ENCODE results near the gene PRSS2. TPM values are rescaled to one million over a fixed set of nuclear protein-coding genes. Genes with fewer than 3 reads are reported as not detected.

The PRSS2 gene
- not detected in 2 replicates for total RNA-seq
- long read RNA-seq, result 0 reads

DNA sequence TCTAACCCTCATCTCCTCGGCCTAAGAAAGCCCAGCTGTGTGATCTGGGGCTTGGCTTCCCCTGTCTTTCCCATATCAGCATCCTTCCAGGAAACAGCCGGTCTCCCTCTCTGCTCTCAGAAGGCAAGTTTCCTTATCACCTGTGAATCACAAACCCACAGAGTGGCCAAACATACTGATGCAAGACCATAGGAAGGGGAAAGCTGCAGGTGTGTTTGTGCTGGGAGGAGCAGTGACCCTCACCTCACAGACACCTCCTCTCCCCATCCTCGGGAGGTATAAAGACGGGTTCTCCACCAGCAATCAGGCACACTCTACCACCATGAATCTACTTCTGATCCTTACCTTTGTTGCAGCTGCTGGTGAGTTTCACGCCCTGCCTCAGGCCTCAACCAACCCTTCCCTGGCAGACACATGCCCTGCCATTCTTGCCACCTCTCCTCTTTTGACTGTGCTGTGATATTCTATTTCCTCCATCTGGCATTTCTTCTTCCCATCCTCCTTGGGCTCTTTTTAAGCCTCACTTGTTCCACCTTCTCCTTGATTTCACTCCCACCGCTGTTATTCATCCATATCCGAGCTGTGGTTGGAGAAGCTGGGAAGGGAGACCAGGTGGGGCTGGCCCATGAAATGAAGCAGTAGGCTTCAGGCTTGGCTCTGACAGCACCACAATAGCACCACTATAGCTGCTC lies at the start of gene PRSS2:
PRSS2 (plus strand) TSS at position 310 of the 692 bp plus-strand sequence; CDS start at position 323, 13 bp downstream.
- Mint-ChIP-seq H3K9me3 (peaks cover 2% of the 10 kb centered on the region), H3K36me3 (ENCODE audit: low read depth) (no peaks in the 10 kb centered on the region), H3K27me3 (ENCODE audit: low read depth) (peaks cover 57% of the 10 kb centered on the region), H3K27ac (ENCODE audit: unreplicated experiment) (no peak within 1 kb of the TSS), H3K4me1 (no peaks in the 10 kb centered on the region), H3K4me3 (no peak within 1 kb of the TSS)
- TF ChIP-seq, protein P1, sequence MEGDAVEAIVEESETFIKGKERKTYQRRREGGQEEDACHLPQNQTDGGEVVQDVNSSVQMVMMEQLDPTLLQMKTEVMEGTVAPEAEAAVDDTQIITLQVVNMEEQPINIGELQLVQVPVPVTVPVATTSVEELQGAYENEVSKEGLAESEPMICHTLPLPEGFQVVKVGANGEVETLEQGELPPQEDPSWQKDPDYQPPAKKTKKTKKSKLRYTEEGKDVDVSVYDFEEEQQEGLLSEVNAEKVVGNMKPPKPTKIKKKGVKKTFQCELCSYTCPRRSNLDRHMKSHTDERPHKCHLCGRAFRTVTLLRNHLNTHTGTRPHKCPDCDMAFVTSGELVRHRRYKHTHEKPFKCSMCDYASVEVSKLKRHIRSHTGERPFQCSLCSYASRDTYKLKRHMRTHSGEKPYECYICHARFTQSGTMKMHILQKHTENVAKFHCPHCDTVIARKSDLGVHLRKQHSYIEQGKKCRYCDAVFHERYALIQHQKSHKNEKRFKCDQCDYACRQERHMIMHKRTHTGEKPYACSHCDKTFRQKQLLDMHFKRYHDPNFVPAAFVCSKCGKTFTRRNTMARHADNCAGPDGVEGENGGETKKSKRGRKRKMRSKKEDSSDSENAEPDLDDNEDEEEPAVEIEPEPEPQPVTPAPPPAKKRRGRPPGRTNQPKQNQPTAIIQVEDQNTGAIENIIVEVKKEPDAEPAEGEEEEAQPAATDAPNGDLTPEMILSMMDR (conservative IDR thresholded peaks at IDR 0.05), result no peak
- DNase-seq (ENCODE audit: low read depth, low spot score), result no peak

DNA sequence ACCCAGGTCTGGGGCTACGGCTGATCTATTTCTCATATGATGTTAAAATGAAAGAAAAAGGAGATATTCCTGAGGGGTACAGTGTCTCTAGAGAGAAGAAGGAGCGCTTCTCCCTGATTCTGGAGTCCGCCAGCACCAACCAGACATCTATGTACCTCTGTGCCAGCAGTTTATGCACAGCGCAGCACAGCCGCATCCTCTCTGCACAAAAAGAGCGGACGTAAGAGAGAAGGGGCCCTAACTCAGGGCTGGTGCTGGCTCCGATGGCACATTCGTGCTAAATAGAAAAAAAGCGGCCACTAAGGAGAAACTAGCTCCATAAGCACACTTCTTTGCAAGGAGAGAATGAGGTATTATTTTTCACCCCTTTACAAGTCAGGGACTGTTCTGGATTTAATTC lies 49.8 kb upstream of the PRSS2 start:
- Mint-ChIP-seq H3K9me3 (no peaks in the 10 kb centered on the region), H3K4me3 (no peak overlapping the region), H3K36me3 (ENCODE audit: low read depth) (no peaks in the 10 kb centered on the region), H3K27ac (ENCODE audit: unreplicated experiment) (no peak overlapping the region), H3K27me3 (ENCODE audit: low read depth) (peaks cover 2% of the 10 kb centered on the region), H3K4me1 (no peaks in the 10 kb centered on the region)
- DNase-seq (ENCODE audit: low read depth, low spot score), result no peak
- TF ChIP-seq, protein P1 (conservative IDR thresholded peaks at IDR 0.05), result no peak

DNA sequence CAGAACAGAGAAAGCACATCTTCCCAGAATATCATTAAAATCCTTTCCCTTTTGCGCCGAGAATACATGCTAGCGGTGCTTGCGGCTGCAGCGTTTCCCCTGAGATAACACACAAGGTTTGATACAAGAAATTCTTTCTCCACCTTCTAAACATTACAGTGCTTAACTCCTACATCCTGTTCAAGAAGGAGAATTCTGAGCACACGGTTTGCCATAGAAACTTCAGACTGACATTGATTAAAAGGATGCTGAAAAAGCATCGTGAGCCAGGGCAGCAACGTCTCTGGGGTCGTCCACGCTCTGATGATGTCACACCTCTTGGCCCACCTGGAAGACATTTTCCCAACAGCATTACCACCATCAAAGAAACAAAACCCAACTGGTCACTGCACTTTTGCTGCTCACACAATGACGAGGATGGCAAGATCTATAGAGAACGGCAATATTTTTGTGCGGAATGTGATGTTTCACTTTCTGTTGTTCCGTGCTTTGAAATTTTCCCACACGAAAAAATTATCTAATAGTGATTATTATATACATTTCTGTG lies 48.4 kb upstream of the PRSS2 start:
- Mint-ChIP-seq H3K36me3 (ENCODE audit: low read depth) (no peaks in the 10 kb centered on the region), H3K27me3 (ENCODE audit: low read depth) (peaks cover 2% of the 10 kb centered on the region), H3K27ac (ENCODE audit: unreplicated experiment) (no peak overlapping the region), H3K4me3 (no peak overlapping the region), H3K4me1 (no peaks in the 10 kb centered on the region), H3K9me3 (no peaks in the 10 kb centered on the region)
- TF ChIP-seq, protein P1 (conservative IDR thresholded peaks at IDR 0.05), result no peak
- DNase-seq (ENCODE audit: low read depth, low spot score), result no peak

DNA sequence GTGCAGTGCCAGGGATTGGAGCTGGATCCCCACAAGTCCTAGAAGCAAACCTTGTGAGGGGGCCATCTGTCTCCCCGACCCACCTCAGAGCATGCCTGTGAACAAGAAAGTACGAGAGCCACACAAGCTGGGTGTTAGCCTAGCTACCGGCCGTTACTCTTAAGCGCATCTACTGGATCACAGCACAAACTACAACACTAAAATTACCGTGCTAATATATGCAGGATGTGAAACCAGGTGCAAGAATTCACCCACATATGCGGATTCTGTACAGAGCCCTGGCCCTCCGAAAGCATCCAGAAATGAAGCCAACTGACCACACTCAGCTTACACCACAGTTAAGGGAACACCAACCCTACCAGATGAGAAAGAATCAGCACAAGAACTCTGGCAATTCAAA lies 37.5 kb upstream of the PRSS2 start:
- Mint-ChIP-seq H3K4me3 (no peak overlapping the region), H3K27me3 (ENCODE audit: low read depth) (peaks cover 14% of the 10 kb centered on the region), H3K4me1 (no peaks in the 10 kb centered on the region), H3K9me3 (peaks cover 2% of the 10 kb centered on the region), H3K36me3 (ENCODE audit: low read depth) (no peaks in the 10 kb centered on the region), H3K27ac (ENCODE audit: unreplicated experiment) (no peak overlapping the region)
- TF ChIP-seq, protein P1 (conservative IDR thresholded peaks at IDR 0.05), result no peak
- no peak for DNase-seq (ENCODE audit: low read depth, low spot score)

DNA sequence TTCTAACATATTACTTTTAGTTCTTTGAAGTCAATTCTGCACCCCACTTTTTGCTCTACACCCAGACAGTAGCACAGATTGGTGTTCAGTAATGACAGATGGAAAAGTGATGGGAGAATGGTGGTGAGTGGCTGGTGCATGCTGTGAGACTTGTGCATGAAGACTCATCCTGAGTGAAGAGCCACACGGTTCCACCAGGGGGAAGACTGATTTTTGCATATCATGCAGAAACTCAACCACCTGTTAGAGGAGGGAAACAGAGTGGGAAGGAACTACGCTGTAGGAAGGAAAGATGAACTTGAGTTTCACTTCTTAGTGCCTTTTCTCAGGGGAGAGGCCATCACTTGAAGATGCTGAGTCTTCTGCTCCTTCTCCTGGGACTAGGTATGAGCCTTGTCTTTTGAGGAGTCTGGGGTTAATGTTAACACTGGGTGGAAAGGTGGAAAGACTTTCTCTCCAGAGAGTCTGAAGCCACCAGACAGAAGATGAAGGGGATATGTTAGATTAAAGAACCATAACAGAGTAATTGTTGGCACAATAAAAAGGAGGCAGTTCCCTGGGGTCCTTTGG lies 30.8 kb upstream of the PRSS2 start:
- H3K27ac Mint-ChIP-seq (ENCODE audit: unreplicated experiment), result no peak overlapping the region
- no peaks in the 10 kb centered on the region for H3K9me3 Mint-ChIP-seq
- H3K4me3 Mint-ChIP-seq, result no peak overlapping the region
- no peaks in the 10 kb centered on the region for H3K4me1 Mint-ChIP-seq
- H3K36me3 Mint-ChIP-seq (ENCODE audit: low read depth), result no peaks in the 10 kb centered on the region
- no peak for DNase-seq (ENCODE audit: low read depth, low spot score)
- peaks cover 36% of the 10 kb centered on the region for H3K27me3 Mint-ChIP-seq (ENCODE audit: low read depth)
- TF ChIP-seq, protein P1 (conservative IDR thresholded peaks at IDR 0.05), result no peak

All from neural crest cell (in vitro differentiated cells).